Fibroblast of skin of back (primary cell): Measurements from ENCODE around the gene IER5L.
"Not testable (repeated sequence)": the region's sequence is repeated elsewhere in the genome, so short reads cannot be mapped to it uniquely, and the experiment has no call there.

Experiments used
- DNase-seq: peaks from one replicate; pipeline ENCODE4 v3.0.0-alpha.2; 2013

IER5L gene

DNA sequence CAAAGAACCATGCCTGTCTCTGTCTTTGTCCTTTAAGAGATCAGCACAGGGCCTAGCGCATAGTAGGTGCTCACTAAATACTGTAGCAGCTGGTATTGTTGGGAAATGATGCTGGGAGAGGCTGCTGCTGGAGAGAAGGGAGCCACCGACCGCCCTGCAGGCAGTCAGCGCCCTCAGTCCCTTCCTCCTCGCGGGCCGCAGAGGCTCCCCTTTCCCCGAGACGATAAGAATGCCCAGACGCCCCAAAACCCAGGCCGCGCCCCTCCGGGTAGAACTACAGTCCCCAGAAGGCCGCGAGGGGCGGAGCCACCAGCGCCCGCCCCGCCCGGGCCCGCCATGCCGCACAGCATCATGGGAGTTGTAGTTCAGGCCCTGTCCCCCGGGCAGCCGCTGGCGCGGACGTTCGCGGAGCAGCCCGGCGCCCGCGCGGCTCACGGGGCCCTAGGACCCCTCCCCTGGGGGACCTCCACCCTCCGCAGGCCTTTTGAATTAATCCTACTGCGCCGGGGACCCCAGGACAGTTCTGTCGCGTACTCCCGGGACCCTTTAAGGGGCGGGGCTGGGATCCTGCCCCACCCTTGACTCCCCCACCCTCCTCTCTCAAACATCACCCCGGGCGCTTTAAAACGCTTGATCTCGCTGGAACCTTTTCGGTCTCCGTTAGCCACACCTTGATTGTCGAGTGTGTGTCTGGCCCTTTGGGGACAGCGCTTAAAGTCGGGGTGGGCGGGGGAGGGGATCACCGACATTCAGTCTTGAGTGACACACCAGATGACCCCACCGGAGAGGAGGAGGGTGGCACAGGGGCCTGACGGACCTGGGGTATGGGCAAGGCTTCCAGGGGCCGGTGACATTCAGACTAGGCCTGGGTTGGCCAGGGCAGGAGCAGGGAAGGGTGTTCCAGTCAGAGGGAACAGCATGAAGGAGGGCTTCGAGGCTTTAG lies 24.8 kb upstream of the IER5L start:
- peak; percentile 75 for DNase-seq

DNA sequence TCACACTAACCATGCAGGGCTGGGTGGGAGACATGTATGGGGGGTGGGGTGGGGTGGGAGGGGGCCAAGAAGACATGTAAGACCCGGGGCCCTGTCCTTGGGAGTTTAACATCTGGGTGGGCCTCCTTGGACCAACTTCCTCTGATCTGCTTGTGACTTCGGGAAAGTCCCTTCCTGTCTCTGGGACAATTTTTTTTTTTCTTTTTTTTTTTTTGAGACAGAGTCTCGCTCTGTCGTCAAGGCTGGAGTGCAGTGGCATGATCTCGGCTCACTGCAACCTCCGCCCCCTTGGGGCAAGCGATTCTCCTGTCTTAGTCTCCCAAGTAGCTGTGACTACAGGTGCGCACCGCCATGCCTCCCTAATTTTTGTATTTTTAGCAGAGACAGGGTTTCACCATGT lies 23.8 kb upstream of the IER5L start:
- no peak for DNase-seq

DNA sequence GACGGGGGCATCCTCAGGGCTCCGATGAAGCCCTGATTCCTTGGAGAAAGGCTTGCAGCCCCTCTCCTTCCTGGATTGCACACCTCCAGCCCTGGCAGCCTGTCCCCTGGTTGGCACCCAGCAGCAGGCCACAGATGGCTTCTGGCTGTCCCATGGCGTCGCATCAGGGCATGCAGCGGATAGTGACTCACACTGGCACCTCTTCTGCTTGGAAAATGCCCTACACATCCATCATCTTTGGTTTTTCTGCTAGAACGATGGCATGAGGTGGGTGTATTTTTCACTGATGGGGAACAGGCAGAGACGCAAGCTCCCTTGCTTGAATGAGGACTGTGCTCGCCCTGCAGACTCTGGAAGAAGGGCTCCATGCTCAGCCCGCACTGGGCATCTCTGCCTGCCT lies 23.2 kb upstream of the IER5L start:
- no peak for DNase-seq

DNA sequence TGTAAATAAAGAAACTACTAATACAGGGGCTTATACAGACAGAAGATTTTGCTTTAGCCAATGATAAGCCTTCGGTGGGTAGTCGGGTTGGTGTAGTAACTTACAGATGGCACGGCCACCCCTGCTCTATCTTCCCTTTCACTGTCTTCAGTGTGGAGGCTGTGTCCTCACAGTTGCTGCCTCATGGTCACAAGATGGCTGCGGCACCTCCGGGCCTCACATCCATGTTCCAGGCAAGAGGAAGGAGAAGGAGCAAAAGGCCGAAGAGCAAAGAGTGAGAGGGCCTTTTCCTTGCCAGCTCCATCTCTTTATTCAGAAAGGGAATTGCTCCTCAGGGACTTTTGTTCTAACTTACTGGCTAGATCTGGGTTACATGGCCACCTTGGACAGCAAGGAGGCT lies 22.2 kb upstream of the IER5L start:
- DNase-seq: no peak

DNA sequence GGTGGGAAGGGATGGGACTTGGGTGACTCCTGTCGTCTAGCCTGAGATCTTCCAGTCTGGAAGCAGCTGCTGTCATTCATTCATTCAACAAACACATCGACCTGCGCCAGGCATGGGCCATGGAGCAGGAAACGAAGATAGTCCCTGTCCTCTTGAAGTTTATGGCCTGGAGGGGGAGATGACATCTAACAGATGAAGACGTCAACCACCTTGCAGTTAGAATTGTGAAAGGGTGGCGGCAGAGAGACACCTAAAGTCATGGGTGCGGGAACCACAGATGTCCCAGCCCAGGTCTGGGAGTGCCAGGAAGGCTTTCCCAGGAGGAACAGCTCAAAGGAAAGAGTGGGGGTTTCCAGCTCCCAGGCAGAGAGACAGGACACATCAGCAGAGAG lies 21.0 kb upstream of the IER5L start:
- DNase-seq: no peak

DNA sequence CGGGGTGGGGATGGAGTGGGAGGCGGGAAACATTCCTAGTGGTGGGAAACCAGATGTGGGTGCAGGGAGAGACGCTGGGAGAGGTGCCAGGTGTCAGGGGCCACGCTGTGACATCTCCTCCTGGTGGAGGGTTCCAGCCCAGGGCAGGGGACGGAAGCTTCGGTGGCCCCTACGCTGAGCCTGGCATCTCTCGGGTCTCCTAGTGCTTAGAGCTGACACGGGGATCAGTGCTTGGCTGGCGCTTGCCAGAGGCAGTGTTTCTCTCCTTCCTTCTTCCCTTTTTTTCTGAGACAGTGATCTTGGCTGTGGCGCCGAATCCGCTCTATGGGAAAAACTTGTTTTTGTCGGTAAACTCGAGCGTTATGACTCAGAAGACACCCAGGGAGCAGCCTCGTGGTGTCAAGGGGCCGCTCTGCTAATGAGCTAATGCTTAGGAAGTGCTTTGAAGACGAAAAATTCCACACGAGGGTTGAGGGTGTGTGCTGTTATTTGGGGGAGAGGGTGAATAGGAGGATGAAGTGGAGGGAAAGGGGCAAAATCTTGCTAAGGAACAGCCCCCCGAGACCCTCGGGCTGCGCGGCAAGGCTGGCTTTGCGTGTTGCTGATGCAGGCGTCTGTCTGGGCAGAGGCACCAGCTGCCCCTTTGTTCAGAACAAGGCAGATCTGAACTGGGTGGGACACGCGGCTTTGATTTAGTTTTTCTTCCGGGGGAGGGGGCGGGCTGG lies 20.4 kb upstream of the IER5L start:
- peak; percentile 88 for DNase-seq

DNA sequence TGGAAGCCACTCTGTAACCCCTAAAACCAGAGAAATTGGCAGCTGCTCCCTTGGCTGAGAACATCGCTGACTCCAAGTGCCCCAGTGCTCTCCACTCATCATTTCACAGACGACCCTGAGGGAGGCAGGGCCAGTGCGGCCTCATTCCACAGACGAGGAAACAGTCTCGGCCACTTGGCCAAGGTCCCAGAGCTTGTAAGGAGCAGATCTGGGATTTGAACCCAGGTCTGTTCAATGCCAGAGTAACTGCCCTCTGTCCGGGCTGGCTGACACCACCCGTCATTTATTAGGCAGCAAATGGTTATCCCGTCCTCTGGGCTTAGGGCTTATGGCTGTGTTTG lies 19.9 kb upstream of the IER5L start:
- no peak for DNase-seq

DNA sequence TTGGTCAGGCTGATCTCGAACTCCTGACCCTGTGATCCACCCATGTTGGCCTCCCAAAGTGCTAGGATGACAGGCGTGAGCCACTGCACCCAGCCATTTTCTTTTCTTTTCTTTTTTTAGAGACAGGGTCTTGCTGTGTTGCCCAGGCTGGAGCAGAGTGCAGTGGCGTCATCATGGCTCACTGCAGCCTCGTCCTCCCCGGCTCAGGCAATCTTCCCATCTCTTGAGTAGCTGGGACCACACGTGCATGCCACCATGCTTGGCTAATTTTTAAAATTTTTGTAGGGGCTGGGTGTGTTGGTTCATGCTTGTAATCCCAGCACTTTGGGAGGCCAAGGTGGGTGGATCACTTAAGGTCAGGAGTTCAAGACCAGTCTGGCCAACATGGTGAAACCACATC lies 19.0 kb upstream of the IER5L start:
- not testable (repeated sequence) for DNase-seq

DNA sequence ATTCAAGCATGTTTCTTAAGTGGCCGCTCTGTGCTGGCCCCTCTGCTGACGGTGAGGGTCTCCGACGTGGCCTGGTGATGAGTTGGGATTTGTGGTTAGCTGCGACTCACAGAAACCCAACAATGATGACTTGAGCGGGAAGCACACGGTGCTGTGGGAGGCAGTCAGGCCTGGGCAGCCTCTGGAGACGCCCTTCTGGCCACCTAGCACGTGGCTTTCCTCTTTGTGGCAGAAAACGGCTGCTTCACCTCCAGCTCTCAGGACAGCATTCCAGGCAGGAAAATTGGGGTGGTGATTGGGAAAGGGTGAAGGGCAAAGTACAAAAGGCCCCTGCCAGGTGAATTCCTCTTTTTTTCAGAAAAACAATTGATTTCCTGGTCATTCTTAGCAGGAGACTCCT lies 17.5 kb upstream of the IER5L start:
- DNase-seq: no peak

DNA sequence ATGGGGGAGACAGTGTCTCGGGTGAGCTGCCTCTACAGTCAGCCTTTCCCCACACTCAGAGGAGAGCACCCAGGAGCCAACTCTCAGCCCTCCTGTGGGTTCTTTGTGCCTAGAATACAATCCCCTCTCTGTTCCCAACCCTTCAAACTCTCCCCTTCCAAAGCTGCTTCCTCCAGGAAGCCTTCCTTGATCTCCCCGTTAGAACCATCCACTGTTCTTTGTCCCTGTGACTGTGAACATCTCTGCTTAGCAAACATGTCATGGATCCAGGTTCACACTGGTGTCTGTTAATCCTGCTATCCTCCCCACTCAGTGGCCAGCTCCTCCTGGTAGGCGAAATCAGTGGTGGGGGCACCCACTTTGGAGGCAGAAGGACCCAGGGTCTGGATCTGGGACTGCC lies 16.2 kb upstream of the IER5L start:
- DNase-seq: no peak

DNA sequence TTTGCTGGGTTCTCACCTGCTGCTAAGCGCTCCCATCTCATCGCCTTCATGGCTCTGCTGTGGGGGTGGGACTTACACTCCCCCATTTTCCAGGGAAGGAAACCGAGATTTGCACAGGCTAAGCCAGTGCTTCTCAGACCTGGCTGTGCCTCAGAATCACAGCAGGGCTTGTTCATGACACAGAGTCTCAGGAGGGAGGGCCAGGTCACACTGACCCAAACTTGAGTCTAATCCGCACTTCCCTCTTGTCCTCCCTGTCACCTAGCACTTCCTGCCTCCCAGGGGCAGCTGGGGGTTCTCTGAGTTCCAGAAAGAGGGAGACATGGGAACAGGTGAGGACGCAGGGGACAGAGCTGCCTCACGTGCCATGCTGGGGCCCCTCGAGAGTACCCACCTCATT lies 15.6 kb upstream of the IER5L start:
- DNase-seq: no peak

DNA sequence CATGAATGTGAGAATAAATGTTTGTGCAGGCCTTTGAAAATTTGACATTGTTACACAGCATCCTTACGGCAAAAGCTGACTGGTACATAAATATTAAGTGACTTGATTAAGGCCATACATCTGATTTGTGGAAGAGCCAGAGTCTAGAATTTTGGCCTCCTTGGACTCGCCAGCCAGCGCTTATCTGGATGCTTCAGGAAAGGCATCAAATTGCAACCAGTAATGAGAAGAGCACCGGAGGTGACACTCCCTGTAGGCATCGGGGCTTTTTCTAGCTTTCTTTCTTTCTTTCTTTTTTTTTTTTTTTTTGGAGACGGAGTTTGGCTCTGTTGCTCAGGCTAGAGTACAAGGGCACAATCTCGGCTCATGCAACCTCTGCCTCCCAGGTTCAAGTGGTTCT lies 13.2 kb upstream of the IER5L start:
- no peak for DNase-seq

DNA sequence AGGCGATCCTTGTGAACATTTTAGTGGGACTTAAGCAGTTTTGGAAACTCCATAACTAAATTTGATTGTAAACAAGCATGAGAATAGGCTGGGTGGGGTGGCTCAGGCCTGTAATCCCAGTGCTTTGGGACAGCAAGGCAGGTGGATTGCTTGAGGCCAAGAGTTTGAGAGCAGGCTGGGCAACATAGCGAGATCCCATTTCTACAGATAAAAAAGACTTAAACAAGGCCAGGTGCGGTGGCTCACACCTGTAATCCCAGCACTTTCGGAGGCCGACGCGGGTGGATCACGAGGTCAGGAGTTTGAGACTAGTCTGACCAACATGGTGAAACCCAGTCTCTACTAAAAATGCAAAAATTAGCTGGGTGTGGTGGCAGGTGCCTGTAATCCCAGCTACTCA lies 11.9 kb upstream of the IER5L start:
- DNase-seq: not testable (repeated sequence)

DNA sequence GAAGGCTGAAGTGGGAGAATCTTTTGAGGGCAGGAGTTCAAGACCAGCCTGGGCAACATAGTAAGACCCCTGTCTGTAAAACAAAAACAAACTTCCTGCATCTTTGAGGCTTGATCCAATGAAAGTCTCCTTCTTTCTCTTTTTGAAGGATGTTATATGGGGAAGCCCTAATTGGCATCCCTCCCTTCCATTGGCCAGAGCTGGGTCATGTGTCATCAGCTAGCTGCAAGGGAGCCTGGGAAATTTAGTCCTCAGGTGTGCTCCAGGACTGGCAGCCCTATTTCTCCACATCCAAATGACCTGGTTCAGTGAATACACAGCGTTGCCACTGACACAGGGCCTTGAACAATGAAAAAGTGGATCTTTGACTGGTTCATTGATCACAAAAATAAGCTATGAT lies 9.0 kb upstream of the IER5L start:
- DNase-seq: no peak

DNA sequence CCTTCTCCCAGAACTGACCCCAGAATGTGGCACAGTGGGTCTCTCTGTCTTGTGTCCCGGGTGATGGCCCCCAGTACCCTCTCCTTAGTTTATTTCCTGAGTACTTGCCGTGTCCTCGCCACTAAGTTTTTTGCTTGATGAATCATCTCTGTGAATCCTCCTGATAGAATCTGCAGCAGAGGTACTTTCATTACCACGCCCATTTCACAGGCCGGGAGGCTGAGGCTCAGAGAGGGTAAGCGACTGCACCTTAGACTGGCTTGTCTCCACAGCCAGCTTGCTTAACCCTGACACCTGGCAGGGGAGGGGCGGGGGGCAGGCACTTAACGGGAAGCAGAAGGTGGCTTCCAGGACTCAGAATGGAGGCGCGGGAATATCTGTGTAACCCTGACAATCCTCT lies 7.9 kb upstream of the IER5L start:
- no peak for DNase-seq

DNA sequence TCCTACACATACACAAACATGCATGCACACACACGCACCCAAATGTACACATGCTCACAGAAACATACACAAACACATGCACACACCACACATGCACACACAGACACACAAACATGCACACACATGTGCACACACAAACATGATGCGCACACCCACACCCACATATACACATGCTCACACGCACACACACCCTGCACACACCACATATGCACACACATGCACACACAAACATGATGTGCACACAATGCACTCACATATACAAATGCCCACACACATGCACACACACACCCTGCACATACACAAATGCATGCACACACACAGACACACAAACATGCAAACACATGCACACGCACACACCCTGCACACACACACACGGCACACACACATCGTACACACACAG lies 7.3 kb upstream of the IER5L start:
- no peak for DNase-seq

DNA sequence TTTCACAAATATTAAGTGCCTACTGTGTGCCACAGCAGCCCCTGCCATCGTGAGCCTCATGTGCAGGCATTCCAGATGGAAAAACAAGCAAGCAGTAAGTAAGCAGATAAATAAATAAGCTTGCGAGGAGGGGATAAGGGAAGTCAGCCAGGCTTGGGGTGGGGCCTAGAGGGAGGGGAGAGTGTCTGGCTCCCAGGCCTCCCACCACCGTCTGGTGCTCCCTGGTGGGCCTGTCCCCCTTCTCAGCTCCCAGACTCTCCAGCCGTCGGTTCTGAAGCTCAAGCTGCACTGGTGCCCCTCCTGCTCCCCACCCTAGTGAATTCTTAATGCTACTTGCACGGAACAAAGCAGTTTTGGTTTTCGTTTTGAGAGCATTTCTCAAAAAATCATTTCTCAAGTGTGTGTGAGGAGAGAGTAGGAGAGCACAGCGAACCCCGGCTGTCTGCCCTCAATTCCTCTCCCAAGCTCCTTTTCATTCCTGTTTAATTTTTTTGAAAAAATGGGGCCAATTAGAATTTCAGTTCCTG lies 6.6 kb upstream of the IER5L start:
- no peak for DNase-seq

DNA sequence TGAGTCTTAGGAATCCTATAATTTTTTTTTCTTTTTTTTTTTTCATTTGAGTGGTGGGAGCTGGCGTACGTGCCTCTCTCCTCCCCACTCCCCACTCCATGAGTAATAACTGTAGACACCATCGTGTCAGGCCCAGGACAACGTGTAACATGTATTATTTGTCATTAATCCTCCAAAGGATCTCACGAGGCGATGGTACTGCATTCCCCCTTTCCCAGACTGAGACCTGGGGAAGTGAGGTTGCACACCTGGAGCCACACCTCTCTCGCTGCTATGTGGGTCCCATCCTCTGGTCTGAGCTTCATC lies 6.1 kb upstream of the IER5L start:
- no peak for DNase-seq

DNA sequence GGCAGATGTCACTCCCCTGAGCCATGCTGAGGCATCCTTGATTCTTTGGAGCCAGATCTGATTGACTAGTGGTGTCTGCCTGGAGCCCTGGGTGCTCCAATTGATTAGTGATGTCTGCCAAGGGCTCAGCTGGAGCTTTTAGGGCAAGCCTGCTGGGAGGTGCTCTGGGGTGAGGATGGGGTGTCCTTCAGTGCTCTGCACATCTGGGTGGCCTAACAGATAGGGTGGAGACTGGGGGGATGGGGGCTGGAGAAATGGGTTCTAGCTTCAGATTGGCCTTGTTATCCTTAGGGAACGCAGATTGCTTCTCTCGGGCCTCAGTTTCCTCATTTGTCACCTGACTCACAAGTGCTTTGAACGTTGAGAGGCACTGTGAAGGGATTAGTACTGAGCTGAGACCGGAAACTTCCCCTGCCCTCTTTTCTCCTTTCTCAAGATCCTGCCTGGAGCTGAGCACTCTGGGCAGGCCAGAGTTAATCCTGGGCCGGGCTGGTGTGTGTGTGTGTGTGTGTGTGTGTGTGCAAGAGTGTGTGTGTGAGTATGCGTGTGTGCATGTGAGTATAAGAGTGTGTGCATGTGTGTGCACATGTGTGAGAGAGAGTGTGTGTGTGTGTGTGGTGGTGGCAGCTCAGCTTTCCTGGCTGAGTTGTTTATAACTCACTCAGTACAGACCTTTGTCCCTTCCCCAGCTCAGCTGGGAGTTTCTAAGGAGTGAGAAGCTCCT lies 5.6 kb upstream of the IER5L start:
- DNase-seq: no peak

DNA sequence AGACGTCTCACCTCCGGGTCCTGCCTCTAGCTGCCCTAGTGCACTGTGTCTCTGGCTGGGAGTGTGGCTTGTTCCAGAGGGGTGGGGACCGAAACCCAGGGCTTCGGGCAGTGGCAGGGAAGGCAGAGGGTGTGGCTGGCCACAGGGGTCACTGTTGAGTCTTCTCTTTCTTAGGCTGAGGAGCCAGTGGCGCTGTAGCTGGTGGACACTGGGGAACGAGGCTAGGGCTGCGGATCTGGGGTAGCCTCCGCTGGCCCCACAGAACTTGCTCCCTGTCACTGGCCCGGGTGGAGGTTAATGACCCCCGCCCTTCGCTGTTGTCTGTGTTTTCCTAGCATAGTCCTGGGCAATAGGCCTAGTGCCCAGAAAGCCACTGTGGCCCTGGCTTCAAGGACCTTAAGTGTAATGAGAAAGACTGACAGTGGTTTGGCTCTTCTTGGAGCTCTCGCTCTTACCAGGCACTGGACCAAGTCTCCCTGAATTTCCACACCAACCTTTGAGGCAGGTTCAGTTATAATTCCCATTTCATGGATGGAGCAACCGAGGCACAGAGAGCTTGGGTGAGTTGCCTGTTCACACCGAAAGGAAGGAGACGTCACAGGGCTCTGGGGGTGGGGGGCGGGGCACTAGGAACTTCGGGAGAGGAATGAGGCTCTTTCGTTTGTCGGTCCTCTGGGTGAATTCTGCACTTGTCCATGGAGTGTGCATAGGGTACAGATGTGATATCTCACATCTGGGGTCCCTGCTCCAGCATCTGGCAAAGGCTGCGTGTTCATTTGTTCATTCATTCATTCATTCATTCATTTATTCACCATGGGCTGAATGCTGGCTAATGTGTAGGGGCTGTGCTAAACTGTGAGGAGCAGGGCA lies 4.8 kb upstream of the IER5L start:
- DNase-seq: no peak

DNA sequence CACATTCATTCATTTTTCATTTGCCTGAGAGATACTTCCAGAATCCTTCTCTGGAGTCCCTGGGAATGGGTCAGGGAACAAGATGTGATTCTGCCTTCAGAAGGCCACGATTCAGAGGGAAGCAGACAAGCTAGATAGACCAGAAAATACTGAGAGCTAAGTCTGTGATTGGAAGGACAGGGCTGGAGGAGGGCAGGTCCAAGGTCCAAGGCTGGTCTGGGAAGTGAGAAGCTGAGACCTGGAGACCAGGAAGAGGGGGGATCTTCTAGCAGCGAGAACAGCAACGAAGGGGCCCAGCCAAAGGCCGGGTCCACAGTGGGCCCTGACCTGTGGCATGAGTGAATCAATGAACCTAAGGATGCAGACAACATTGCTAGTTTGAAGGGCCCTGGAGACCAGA lies 4.1 kb upstream of the IER5L start:
- DNase-seq: no peak

DNA sequence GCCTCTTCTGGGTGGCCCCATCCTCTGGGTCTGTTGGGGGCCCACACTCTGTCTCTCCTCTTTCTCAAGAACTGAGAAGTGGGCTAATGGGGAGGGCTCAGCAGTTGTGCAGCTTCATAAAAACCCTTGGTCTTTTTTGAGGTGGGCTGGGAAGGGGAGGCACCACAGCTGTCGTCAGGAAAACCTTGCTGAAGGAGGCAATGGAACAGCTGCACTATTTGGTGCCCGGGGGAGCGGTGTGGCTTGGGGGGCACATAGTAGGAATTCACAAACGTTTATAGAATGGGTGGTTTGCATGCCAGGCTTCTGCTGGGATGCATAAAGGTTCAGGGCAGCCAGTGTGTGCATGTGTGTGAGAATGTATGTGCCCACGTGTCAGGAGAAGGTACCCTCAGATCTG lies 3.2 kb upstream of the IER5L start:
- no peak for DNase-seq
